ENCODE results near the gene RBBP5.
"Not testable (repeated sequence)": the region's sequence is repeated elsewhere in the genome, so short reads cannot be mapped to it uniquely, and the experiment has no call there.

RBBP5 gene, protein sequence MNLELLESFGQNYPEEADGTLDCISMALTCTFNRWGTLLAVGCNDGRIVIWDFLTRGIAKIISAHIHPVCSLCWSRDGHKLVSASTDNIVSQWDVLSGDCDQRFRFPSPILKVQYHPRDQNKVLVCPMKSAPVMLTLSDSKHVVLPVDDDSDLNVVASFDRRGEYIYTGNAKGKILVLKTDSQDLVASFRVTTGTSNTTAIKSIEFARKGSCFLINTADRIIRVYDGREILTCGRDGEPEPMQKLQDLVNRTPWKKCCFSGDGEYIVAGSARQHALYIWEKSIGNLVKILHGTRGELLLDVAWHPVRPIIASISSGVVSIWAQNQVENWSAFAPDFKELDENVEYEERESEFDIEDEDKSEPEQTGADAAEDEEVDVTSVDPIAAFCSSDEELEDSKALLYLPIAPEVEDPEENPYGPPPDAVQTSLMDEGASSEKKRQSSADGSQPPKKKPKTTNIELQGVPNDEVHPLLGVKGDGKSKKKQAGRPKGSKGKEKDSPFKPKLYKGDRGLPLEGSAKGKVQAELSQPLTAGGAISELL

DNA sequence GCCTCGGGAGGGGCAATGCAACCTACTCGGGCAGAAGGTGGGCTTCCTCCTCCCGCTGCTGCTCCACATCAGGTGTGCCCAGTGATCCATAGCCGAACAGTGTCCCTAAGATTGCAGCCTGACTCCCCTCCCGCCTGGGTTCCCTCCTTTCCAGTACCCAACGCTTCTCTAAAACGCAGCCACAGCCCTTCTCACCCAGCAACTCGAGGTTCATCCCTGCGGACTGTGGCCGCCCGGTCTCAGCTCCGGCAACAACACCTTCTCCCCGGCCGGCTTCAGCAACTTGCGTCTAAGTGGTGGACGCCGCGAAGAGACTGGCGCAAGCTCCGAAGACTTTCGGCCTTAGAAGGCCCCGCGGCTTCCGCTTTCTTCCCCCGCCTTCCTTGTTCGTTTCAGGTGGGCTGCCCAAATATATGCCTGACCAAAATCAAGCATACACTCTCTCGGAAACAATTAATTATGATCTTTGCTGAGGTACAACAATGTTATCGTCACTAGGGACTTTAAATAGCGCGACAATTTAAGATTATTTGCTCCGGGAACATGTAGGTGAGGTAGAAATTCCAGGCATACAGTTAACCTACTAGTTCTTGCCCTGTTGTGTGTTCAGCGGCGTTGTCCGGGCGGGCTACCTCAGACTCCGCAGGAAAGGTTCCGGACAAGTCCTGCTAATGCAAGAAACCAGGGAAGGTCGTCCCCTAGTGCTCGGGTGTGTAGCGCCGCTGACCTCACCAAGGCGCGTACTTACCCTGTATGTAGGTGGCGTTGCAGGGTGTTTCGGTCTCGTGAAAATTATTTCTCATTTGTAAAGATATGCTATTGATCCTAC is at the start of gene RBBP5:
TSS of gene RBBP5 (minus strand) at position 319 of the 829 bp plus-strand sequence. CDS start at position 214, 105 bp downstream.
- DNase-seq (ENCODE audit: low spot score): peak; percentile 96

DNA sequence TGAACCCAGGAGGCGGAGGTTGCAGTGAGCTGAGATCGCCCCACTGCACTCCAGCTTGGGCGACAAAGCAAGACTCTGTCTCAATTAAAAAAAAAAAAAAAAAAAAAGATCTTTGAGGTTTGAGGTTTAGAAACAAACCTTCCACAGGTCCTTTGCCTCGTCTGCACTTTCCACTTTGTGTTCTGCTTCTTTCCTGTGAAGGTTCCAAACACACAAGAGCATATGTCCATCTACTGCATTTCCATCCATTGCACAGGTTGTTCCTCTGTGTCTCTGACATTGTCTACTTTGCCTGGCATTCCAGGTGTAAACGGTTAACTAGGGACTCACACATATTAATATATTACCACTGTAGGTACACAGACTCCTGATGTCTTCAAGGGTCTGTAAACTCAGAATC is 49.6 kb upstream of the RBBP5 start:
- no peak for DNase-seq (ENCODE audit: low spot score)

DNA sequence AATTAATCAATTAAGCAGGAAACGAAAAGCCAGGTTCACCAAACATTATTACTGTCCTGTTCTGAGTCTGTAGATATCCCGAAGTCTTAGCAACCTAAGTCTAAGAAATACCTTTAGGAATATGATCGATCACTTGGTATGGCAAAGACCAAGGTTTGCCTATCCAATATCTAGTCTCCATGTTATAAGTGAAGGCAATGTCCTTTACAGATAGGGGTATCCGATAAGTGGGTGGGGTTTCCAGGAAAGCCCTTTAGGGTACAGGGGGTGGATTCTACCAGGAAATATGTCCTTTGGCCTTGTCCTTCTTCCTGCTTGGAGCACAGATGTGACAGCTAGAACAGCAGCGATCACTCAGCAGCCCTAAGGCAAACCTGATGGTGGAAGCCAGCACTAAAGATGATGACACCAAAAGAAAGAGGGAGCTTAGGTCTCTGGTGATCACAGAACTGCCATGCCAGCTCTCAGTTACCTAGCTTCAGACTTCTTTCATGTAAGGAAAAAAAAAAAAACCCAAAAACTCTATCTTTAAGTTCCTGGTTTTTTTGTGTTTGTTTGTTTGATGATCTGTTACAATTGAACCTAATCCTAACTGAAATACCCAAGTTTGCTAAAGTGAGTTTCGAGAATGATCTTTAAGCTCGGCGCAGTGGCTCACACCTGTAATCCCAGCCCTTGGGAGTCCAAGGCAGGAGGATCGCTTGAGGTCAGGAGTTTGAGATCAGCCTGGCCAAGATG is 48.9 kb upstream of the RBBP5 start:
- DNase-seq (ENCODE audit: low spot score): no peak

DNA sequence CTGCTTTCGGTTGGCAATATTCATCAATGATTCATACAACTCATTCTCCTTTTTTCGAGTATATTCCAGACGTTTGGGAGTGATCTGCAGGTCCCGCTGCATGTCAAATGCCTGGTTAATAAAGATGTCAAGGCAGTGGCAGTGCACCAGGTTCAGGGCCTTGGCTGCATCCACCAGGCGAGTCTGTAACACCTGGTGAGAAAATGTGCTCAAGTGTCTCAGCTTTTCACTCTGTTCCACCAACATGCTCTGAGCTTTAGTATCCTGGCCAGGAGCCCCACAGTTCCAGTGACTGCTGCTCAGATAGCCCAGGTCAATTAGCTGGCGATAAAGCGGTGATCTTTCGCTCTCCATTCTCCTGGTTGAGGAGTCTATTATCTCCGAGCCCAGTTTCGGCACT is 47.5 kb upstream of the RBBP5 start:
- DNase-seq (ENCODE audit: low spot score): no peak

DNA sequence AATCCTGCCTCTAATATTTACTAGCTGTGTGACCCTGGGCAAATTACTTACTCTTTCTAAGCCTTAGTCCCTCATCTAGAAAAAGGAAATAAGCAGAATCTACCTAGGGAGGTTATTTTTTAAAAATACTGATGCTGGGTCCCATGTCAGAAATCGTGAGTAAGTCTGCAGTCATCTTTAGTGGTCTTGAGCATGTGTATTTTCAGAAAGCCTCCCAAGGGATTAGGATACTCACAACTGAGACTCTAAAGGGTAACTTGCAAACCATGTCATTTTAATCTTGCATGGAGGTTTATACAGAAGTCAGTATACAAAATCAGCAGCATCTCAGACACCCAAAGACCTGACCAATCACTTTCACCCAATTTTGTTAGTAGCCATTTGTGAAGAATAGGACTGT is 46.5 kb upstream of the RBBP5 start:
- DNase-seq (ENCODE audit: low spot score): no peak

DNA sequence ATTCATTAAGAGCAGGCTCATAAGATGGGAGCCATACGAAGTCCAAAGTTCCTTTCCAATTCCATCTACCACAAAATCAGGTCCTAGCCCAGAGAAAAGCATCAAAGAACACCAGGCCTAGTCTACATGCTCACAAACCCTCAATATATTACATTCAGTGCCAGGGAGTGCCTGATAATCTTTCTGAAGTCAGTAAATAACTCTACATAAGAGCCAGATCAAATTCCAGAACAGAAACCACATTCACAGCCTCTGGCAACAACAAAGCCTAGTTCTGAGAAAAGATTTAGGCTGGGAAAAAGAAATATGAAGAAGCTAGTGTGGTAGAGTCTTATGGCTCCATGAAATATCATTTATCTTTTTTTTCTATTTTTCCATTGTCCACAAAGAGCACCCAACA is 40.5 kb upstream of the RBBP5 start:
- DNase-seq (ENCODE audit: low spot score): no peak

DNA sequence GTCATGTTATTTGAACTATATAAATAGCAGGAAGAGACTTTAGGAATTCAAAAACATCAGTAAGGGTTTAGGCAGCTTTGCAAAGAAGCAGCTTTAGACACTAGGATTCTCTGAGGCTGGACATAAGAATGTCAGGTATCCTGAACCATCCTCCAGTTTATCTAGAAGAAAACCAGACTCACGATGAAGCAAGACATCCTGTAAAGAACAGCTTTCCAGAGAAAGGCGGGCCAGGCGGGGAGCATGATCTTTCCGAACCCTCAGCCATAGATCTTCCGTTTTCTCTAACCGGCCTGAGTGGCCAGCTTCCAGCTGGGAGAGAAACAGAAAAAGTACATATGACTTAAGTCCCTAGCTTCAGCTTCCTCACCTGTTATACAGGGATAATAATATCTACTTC is 39.3 kb upstream of the RBBP5 start:
- DNase-seq (ENCODE audit: low spot score): no peak

DNA sequence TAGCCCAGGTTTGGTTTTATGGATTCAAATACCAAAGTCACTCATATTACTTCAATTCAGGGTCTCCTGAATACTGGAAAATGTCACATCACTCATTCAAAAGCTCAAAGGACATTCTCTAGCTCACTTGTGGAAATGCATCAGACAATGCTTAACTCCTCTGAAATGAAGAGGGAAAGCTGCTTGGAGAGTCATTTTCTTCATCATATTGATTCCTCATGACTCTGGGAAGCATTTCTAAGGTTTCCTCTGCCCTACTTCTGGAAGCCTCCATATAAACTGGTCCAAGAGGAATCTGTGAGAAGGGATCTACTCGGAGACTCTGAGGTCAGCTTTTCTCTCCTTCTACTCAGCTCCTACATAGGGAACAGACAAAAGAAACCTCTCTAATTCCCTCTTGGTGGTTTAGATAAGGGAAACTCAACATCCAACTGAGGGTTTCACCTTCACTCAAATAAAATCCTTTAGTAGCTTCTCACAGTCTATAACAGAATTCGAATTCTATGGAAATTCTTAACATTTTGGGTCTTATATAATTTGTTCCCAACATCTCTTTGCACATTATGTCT is 36.4 kb upstream of the RBBP5 start:
- no peak for DNase-seq (ENCODE audit: low spot score)

DNA sequence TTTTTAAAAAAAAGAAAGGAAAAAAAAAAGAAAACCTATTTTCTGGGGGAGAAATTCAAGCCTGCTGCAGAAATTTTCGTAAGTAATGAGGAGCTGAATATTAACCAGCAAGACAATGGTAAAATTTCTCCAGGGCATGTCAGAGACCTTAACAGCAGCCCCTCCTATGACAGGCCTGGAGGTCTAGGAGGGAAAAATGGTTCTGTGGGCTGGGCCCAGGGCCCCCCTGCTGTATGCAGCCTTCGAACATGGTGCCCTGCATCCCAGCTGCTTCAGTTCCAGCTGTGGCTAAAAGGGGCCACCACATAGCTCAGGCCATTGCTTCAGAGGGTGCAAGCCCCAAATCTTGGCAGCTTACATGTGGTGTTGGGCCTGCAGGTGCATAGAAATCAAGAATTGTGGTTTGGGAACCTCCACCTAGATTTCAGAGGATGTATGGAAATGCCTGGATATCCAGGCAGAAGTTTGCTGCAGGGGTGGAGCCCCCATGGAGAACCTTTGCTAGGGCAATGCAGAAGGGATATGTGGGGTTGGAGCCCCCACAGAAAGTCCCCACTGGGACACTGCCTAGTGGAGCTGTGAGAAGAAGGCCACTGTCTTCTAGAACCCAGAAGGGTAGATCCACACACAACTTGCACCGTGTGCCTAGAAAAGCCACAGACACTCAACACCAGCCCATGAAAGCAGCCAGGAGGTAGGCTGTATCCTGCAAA is 34.0 kb upstream of the RBBP5 start:
- not testable (repeated sequence) for DNase-seq (ENCODE audit: low spot score)

DNA sequence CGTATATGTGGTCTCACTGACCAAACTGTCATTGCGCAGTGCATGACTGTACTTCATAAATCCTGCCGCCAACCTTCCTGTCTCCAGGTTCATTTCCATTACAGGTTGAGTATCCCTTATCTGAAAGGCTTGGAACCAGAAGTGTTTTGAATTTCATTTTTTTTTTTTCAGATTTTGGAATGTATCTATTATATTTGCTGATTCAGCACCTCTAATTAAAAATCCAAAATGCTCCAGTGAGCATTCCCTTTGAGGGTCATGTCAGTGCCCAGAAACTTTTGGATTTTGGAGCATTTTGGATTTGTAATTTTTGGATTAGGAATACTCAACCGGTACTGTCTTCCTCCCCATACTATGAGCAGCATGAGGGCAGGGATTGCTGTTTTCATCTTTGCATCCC is 30.7 kb upstream of the RBBP5 start:
- DNase-seq (ENCODE audit: low spot score): no peak

DNA sequence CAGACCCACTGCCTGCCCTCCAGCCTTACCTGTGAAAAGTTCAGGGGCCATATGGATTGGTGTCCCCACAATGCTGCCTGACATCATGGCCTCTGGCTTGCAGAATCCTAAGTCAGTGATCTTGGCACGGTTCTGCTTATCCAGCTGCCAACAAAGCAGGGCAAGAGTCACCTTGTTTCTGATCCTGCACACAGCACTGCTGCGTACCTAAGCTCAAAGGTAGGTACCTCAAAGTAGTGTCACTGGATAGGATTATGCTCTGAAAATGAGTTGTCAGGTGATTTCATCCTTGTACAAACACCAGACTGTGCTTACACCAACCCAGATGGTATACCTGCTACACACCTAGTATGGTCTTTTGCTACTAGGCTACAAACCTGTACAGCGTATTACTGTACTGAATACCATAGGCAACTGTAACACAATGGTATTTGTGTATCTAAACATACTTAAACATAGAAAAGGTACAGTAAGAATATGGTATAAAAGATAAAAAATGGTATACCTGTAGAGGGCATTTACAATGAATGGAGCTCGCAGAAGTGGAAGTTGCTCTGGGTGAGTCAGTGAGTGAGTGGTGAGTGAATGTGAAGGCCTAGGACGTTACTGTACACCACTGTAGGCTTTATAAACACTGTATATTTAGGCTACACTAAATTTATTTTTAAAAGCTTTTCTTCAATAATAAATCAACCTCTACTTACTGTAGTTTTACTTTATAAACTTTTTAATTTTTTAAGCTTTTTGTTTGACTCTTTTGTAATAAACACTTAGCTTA is 29.1 kb upstream of the RBBP5 start:
- DNase-seq (ENCODE audit: low spot score): no peak

DNA sequence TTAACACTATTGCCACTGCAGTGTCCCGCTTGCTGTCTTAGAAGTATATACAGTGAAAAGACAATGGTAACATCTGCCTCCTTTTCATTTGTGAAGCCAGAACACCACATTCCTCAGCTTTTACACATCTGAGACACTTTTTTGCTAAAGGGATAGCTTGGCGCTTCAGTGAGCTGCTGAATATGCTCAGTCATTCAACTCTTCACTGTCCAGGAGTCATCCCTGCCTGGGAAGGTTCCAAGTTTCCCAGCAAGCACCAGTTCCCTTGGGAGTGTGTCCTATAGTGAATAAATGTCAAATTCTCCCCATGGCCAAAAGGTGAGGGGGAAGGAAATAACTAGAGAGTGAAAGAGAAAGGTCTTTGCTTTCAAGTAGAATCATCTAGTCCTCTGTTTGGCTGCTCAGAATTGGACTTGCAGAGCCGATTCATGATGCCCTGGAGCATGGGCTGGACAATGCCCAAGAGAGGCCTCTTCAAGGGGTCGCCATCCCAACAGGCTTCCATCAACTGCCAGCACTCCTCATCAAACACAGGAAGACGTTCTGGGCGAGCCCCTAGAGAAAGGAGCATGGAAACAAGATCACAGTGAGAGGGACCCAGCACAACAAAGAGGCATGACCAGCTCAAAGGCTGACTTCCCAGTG is 25.5 kb upstream of the RBBP5 start:
- DNase-seq (ENCODE audit: low spot score): no peak

DNA sequence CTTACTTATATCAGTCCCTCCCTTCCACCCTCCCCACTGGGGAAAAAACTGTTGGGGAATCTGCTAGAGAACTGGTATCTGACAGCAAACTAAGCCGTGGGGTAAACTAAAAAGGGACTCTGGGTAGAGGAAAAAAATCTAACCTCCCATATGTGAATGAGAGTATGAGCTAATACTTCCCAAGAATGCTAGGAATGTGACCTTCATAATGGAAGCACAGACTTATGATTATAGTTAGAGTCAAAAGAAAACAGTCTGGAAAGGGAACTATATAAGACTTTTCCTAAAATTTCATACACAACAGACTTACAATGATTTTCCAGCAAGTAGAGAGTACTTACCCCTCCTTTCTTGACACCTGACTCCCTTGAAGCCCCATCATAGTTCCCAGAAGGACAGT is 23.0 kb upstream of the RBBP5 start:
- no peak for DNase-seq (ENCODE audit: low spot score)

DNA sequence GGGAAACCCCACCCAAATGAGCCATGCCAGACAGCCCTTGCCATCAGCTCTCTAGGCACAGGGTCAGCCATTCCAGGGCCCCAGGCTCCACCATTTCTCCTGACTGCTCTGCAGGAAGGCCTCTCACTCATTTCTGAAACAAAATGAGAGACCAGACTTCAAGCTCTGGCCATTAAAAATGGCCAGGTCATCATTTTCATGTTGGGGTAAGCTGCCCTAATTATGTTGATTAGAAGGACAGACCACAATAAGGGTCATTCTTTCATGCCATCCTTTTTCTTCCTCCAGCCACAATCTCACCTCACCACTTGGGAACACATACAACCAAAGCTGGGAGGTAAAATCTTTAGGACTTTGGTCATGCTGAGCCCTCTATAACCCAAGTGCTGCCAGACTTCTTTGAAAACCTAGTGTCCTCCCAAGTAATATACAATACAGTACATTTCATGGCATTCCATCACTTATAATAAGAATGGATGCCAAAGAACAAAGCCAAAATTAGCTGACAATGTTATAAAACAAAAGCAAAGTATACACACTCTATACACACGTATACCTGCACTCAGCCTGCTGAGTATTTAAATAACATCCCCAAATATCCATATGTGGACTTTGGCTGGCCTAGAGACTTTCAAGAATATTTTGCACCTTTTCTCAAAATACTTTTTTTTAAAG is 22.4 kb upstream of the RBBP5 start:
- no peak for DNase-seq (ENCODE audit: low spot score)

DNA sequence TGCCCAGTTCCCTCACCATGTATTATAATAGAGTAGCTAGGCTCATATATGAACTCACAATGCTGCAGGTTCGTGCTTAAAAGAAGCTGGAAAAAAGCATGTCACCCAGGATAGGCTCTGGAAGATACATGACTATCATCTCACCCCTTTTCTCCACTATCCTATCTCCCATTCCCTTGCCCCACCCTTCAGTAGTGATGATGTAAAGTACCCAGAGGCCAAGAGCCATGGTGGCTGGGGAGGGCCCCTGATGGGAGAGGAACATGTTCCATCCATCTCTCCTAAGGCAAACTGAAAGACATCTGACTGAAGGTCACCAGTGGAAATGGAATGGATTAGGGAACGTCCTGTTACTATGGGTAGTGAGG is 20.3 kb upstream of the RBBP5 start:
- DNase-seq (ENCODE audit: low spot score): no peak

DNA sequence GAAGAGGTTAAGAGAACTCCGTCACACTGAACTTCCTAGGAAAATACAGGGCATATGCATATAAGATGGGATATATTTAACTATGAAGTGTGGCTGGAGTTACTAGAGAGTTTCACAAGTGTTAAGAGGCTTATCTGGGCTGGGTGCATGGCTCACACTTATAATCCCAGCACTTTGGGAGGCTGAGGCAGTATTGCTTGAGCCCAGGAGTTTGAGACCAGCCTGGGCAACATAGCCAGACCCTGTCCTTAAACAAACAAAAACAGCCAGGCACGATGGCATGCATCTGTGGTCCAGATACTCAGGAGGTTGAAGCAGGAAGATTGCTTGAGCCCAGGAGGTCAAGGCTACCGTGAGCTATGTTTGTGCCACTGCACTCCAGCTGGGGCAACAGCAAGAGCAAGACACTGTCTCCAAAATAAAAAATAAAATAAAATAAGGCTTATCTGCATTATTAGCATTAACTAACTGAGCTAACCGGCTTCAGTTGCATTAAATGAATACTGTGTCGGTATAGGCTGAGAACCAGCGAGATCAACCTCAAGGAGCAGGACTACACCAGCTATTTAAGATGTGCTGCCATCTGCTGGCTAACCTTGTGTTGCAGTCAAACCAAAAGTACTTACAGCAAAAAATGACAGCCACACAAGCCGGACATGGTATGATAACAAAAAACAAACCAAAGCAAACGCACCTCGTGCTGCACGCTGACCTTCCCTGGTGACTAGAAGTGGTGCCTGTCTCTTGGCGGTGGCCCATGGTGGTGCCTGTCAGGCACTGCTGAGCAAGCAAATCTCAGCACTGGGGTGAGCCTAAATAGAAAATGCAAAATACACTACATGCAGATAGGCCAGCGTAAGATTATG is 19.7 kb upstream of the RBBP5 start:
- peak; percentile 66 for DNase-seq (ENCODE audit: low spot score)

DNA sequence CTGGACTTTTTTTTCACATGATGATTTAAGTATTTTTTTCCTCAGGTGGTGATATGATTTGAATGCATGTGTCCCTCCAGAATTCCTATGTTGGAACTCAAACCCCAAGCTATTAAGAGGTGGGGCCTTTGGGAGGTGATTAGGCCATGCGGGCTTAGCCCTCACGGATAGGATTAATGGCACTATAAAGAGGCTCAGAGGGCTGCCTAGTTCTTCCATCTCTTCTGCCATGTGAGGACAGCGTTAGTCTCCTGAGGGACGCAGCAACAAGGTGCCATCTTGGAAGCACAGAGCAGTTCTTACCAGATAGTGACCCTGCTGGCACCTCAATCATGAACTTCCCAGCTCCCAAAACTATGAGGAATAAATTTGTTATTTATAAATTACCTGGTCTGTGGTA is 18.3 kb upstream of the RBBP5 start:
- no peak for DNase-seq (ENCODE audit: low spot score)

DNA sequence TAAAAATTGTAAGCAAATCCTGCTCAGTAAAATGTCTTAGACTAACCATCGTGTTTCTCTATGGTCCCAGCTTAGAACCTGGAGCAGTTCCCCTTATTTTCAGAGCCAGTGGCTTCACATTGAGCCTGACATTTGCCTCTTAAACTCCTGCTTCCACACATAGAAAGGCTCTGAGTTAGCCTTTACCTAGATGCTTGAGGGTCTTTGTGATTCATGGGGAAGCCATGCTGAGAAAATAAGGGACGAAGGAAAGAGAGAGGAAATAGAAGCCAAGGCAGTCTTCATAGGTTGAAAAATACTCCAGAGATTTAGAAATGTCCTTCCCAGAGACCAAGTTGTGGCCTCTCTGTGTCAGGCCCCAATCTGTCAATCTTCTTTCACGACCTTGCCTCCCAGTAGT is 16.1 kb upstream of the RBBP5 start:
- no peak for DNase-seq (ENCODE audit: low spot score)

DNA sequence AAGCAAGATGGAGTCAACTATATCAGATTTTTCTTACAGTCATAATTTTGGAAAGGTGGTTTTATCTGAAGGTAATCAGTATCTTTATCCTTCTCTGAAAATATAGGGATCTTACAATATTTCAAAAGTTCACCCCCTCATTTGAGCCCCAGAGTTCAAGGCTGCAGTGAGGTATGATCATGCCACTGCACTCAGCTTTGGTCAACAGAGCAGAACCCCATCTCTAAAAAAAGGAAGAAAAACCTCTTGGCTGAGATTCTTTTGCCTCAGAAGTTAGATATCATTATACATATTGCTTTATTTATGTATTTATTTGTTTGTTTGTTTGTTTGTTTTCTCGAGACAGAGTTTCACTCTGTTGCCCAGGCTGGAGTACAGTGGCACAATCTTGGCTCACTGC is 11.5 kb upstream of the RBBP5 start:
- no peak for DNase-seq (ENCODE audit: low spot score)

Data from CD4-positive, alpha-beta T cell treated with Interleukin-6 at 100 ng/mL for 8 hours (primary cell).